GM23338 (cell line): ENCODE results near the gene MAST3. TPM values are rescaled to one million over a fixed set of nuclear protein-coding genes. Genes with fewer than 3 reads are reported as not detected.

Experiments used
- ATAC-seq: fragments of 200-7000 bp; cut with Tn5 transposase; 3 replicates; pipeline ENCODE4 v1.9.1; 2020
- DNase-seq: peaks from one replicate; pipeline ENCODE4 v3.0.0-alpha.2; 2015; ENCODE audit warnings: low spot score
- H2AFZ ChIP-seq: fragments of 200-600 bp; sonication (generic); 2 replicates; pipeline ENCODE4 v1.8.0; 2016; ENCODE audit warnings: antibody characterized with exemption, mild to moderate bottlenecking, moderate library complexity
- H3F3A ChIP-seq: fragments of 200-600 bp; sonication (generic); replicated peaks from 2 replicates; pipeline ENCODE4 v1.8.0; 2017; ENCODE audit warnings: antibody characterized with exemption, mixed run types, low read depth
- H3K27ac ChIP-seq: fragments of 200-600 bp; sonication (generic); 2 replicates; pipeline ENCODE4 v1.6.1; 2016; ENCODE audit warnings: low read depth
- H3K27me3 ChIP-seq: fragments of 200-600 bp; sonication (generic); 2 replicates; pipeline ENCODE4 v1.8.0; 2016; ENCODE audit warnings: mild to moderate bottlenecking, mixed run types, moderate library complexity; ENCODE audit not compliant: insufficient read depth
- H3K36me3 ChIP-seq: fragments of 200-600 bp; sonication (generic); 2 replicates; pipeline ENCODE4 v1.8.0; 2016; ENCODE audit warnings: mild to moderate bottlenecking; ENCODE audit not compliant: insufficient read depth
- H3K4me1 ChIP-seq: fragments of 200-600 bp; sonication (generic); 2 replicates; pipeline ENCODE4 v1.8.0; 2016; ENCODE audit warnings: mild to moderate bottlenecking, moderate library complexity; ENCODE audit not compliant: insufficient read depth
- H3K4me2 ChIP-seq: fragments of 200-600 bp; sonication (generic); 2 replicates; pipeline ENCODE4 v1.7.1; 2017; ENCODE audit warnings: mixed run types
- H3K4me3 ChIP-seq: fragments of 200-600 bp; sonication (generic); 2 replicates; pipeline ENCODE4 v1.6.1; 2016; ENCODE audit warnings: mixed run types
- H3K79me2 ChIP-seq: fragments of 200-600 bp; sonication (generic); replicated peaks from 2 replicates; pipeline ENCODE4 v1.8.0; 2017; ENCODE audit warnings: mild to moderate bottlenecking; ENCODE audit not compliant: insufficient read depth
- H3K9me2 ChIP-seq: fragments of 200-600 bp; sonication (generic); 2 replicates; pipeline ENCODE4 v1.8.0; 2017; ENCODE audit not compliant: insufficient read depth
- H4K20me1 ChIP-seq: fragments of 200-600 bp; sonication (generic); replicated peaks from 2 replicates; pipeline ENCODE4 v1.8.0; 2017; ENCODE audit warnings: mild to moderate bottlenecking; ENCODE audit not compliant: insufficient read depth
- H3K27ac Mint-ChIP-seq: 2 replicates; pipeline ENCODE4 v1.8.0; 2020; ENCODE audit warnings: inconsistent platforms, mild to moderate bottlenecking, moderate library complexity, mixed read lengths
- H3K27me3 Mint-ChIP-seq: 3 replicates; pipeline ENCODE4 v1.8.0; 2022; ENCODE audit warnings: low read depth, mild to moderate bottlenecking, moderate library complexity, mixed read lengths, inconsistent platforms; ENCODE audit not compliant: insufficient read depth, poor library complexity
- H3K36me3 Mint-ChIP-seq: 3 replicates; pipeline ENCODE4 v1.8.0; 2021; ENCODE audit warnings: low read depth, mild to moderate bottlenecking, inconsistent platforms, moderate library complexity, mixed read lengths
- H3K4me1 Mint-ChIP-seq: 3 replicates; pipeline ENCODE4 v1.8.0; 2020; ENCODE audit warnings: mild to moderate bottlenecking, inconsistent platforms, mixed read lengths
- H3K4me3 Mint-ChIP-seq: 3 replicates; pipeline ENCODE4 v1.8.0; 2021; ENCODE audit warnings: moderate library complexity, mild to moderate bottlenecking, inconsistent platforms, mixed read lengths
- H3K9me3 Mint-ChIP-seq: 3 replicates; pipeline ENCODE4 v1.8.0; 2020; ENCODE audit warnings: moderate library complexity, mild to moderate bottlenecking, inconsistent platforms, mixed read lengths
- CREB1 ChIP-seq: fragments of 250-450 bp; sonication (Bioruptor Pico); IDR thresholded peaks from 2 replicates; pipeline ENCODE4 v1.5.0; 2020; ENCODE audit warnings: low read depth, mild to moderate bottlenecking, moderate library complexity
- POLR2AphosphoS5 ChIP-seq: IDR thresholded peaks from 2 replicates; pipeline ENCODE4 v1.6.1; 2016; ENCODE audit warnings: antibody characterized with exemption, low read depth
- STAT1 ChIP-seq: IDR thresholded peaks from one replicate; pipeline ENCODE4 v1.6.1; 2016; ENCODE audit warnings: antibody characterized with exemption; ENCODE audit not compliant: unreplicated experiment
- ZNF331 ChIP-seq: fragments of 250-450 bp; sonication (Bioruptor Pico); IDR thresholded peaks from 2 replicates; pipeline ENCODE4 v1.5.0; 2020; ENCODE audit warnings: low read depth, mild to moderate bottlenecking, moderate library complexity
- polyA plus RNA-seq: library from polyadenylated mRNA; unstranded; fragments of >200 nt; fragmentation: Nextera tagmentation; extraction: Ambion mirVana; gene quantifications from 2 replicates; pipeline ENCODE4 v1.2.1, GENCODE V29; 2016
- total RNA-seq: library from RNA; depleted of rRNA; stranded (reverse); fragments of >200 nt; shearing (Covaris generic); gene quantifications from 2 replicates; pipeline ENCODE4 v1.2.3, GENCODE V29; 2014
- TF ChIP-seq, protein P1 (sequence below): fragments of 250-450 bp; sonication (Bioruptor Pico); IDR thresholded peaks from 2 replicates; pipeline ENCODE4 v1.5.0; 2020; ENCODE audit warnings: mild to moderate bottlenecking, moderate library complexity
- TF ChIP-seq, protein P2 (sequence below), 2 experiments: fragments of 200-600 bp in 1 of 2; sonication (generic) in 1 of 2; conservative IDR thresholded peaks; 2 replicates each; pipeline versions ENCODE4 v1.5.1 to v1.6.1; 2016 to 2017; ENCODE audit warnings: antibody characterized with exemption in 2 of 2, low read depth in 2 of 2, mild to moderate bottlenecking in 2 of 2, moderate library complexity in 1 of 2

Gene MAST3
- total and polyA plus RNA-seq, 2 experiments from 2014 or later = 5.6 to 8.8 TPM

DNA sequence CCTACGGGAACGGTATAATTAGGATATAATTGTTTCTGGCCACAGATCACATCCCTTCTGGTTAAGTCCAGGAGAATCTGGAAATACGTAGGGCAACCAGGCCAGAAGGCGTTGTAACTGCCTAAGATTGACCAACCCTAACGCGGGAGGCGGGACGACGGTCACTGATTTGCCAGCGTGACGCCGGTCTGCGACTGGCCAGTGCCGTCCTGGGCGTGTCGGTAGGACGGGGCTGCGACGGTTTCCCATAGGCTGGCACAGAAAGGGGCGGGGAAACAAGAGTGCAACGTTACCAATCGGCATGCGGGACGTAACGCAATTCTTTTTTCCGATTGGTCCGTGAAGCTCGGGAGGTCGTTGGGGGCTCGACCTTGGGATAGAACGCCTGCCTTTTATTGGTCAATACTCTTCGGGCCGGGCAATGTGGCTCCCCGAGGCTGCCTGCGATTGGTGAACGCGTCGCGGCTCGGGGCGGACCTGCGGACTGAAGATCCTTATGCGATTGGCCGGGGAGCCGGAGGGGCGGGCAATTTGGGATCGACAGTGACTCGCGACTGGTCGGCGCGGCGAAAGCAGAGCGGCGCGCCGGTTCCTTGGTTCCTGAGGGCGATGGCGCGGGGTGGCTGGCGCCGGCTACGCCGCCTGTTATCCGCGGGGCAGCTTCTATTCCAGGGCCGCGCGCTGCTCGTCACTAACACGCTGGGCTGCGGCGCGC lies 95.3 kb downstream of the MAST3 start, which contains the start of gene MPV17L2:
Gene MPV17L2 (plus strand): TSS at position 546 of the 715 bp plus-strand sequence. CDS start 64 bp downstream, at position 610.
- Histone ChIP-seq H3K36me3 (no peaks in the 10 kb centered on the region), H3K4me2 (peak within 1 kb of the TSS; percentile 95), H3F3A (peaks cover 19% of the 10 kb centered on the region; the same call in 1 of the 2 replicates), H2AFZ (no peak within 1 kb of the TSS), H3K27ac (peak within 1 kb of the TSS; percentile 68), H3K4me1 (peaks cover 11% of the 10 kb centered on the region; the same call in 1 of the 2 replicates), H3K79me2 (peaks cover 6% of the 10 kb centered on the region), H3K4me3 (peak within 1 kb of the TSS; percentile 96), H3K27me3 (no peaks in the 10 kb centered on the region), H3K9me2 (no peaks in the 10 kb centered on the region), H4K20me1 (peaks cover 15% of the 10 kb centered on the region)
- DNase-seq = peak; percentile 100
- TF ChIP-seq, protein P1, sequence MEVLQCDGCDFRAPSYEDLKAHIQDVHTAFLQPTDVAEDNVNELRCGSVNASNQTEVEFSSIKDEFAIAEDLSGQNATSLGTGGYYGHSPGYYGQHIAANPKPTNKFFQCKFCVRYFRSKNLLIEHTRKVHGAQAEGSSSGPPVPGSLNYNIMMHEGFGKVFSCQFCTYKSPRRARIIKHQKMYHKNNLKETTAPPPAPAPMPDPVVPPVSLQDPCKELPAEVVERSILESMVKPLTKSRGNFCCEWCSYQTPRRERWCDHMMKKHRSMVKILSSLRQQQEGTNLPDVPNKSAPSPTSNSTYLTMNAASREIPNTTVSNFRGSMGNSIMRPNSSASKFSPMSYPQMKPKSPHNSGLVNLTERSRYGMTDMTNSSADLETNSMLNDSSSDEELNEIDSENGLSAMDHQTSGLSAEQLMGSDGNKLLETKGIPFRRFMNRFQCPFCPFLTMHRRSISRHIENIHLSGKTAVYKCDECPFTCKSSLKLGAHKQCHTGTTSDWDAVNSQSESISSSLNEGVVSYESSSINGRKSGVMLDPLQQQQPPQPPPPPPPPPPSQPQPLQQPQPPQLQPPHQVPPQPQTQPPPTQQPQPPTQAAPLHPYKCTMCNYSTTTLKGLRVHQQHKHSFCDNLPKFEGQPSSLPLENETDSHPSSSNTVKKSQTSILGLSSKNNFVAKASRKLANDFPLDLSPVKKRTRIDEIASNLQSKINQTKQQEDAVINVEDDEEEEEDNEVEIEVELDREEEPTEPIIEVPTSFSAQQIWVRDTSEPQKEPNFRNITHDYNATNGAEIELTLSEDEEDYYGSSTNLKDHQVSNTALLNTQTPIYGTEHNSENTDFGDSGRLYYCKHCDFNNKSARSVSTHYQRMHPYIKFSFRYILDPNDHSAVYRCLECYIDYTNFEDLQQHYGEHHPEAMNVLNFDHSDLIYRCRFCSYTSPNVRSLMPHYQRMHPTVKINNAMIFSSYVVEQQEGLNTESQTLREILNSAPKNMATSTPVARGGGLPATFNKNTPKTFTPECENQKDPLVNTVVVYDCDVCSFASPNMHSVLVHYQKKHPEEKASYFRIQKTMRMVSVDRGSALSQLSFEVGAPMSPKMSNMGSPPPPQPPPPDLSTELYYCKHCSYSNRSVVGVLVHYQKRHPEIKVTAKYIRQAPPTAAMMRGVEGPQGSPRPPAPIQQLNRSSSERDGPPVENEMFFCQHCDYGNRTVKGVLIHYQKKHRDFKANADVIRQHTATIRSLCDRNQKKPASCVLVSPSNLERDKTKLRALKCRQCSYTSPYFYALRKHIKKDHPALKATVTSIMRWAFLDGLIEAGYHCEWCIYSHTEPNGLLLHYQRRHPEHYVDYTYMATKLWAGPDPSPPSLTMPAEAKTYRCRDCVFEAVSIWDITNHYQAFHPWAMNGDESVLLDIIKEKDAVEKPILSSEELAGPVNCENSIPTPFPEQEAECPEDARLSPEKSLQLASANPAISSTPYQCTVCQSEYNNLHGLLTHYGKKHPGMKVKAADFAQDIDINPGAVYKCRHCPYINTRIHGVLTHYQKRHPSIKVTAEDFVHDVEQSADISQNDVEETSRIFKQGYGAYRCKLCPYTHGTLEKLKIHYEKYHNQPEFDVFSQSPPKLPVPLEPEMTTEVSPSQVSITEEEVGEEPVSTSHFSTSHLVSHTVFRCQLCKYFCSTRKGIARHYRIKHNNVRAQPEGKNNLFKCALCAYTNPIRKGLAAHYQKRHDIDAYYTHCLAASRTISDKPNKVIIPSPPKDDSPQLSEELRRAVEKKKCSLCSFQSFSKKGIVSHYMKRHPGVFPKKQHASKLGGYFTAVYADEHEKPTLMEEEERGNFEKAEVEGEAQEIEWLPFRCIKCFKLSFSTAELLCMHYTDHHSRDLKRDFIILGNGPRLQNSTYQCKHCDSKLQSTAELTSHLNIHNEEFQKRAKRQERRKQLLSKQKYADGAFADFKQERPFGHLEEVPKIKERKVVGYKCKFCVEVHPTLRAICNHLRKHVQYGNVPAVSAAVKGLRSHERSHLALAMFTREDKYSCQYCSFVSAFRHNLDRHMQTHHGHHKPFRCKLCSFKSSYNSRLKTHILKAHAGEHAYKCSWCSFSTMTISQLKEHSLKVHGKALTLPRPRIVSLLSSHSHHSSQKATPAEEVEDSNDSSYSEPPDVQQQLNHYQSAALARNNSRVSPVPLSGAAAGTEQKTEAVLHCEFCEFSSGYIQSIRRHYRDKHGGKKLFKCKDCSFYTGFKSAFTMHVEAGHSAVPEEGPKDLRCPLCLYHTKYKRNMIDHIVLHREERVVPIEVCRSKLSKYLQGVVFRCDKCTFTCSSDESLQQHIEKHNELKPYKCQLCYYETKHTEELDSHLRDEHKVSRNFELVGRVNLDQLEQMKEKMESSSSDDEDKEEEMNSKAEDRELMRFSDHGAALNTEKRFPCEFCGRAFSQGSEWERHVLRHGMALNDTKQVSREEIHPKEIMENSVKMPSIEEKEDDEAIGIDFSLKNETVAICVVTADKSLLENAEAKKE (CRISPR knock-in tag) = no peak
- TF ChIP-seq CREB1 (peak; percentile 88), ZNF331 (no peak), POLR2AphosphoS5 (peak; percentile 75), STAT1 (no peak)
- TF ChIP-seq, protein P2, sequence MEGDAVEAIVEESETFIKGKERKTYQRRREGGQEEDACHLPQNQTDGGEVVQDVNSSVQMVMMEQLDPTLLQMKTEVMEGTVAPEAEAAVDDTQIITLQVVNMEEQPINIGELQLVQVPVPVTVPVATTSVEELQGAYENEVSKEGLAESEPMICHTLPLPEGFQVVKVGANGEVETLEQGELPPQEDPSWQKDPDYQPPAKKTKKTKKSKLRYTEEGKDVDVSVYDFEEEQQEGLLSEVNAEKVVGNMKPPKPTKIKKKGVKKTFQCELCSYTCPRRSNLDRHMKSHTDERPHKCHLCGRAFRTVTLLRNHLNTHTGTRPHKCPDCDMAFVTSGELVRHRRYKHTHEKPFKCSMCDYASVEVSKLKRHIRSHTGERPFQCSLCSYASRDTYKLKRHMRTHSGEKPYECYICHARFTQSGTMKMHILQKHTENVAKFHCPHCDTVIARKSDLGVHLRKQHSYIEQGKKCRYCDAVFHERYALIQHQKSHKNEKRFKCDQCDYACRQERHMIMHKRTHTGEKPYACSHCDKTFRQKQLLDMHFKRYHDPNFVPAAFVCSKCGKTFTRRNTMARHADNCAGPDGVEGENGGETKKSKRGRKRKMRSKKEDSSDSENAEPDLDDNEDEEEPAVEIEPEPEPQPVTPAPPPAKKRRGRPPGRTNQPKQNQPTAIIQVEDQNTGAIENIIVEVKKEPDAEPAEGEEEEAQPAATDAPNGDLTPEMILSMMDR (conservative IDR thresholded peaks at IDR 0.05; ENCODE audit: low read depth in 2 of 2) = no peak
- Mint-ChIP-seq H3K27ac (peak within 1 kb of the TSS; percentile 93), H3K9me3 (peaks cover 4% of the 10 kb centered on the region; the same call in 1 of the 3 replicates), H3K4me1 (peaks cover 18% of the 10 kb centered on the region; the same call in 2 of the 3 replicates), H3K27me3 (peaks cover 18% of the 10 kb centered on the region), H3K36me3 (peaks cover 11% of the 10 kb centered on the region; the same call in 2 of the 3 replicates), H3K4me3 (peak within 1 kb of the TSS; percentile 89)
- ATAC-seq = peak; percentile 91
